ENCODE results near the gene SERPINA10.
"Not testable (repeated sequence)": the region's sequence is repeated elsewhere in the genome, so short reads cannot be mapped to it uniquely, and the experiment has no call there.

Gene SERPINA10

GRCh38 chr14:94284221-94284620 lies 8.8 kb downstream of the SERPINA10 start:
- no peak for DNase-seq (ENCODE audit: low read depth, low spot score)

GRCh38 chr14:94282991-94283723 lies 9.9 kb downstream of the SERPINA10 start:
- no peak for DNase-seq (ENCODE audit: low read depth, low spot score)

GRCh38 chr14:94278731-94279130 lies 14.3 kb downstream of the SERPINA10 start:
- no peak for DNase-seq (ENCODE audit: low read depth, low spot score)

GRCh38 chr14:94276898-94277561 lies 16.0 kb downstream of the SERPINA10 start:
- not testable (repeated sequence) for DNase-seq (ENCODE audit: low read depth, low spot score)

- DNase-seq (ENCODE audit: low read depth, low spot score): no peak
Measured at GRCh38 chr14:94269156-94269555, 23.9 kb downstream of the SERPINA10 start.

- DNase-seq (ENCODE audit: low read depth, low spot score): not testable (repeated sequence)
Measured at GRCh38 chr14:94268582-94268981, 24.5 kb downstream of the SERPINA10 start.

- no peak for DNase-seq (ENCODE audit: low read depth, low spot score)
Measured at GRCh38 chr14:94267352-94267751, 25.7 kb downstream of the SERPINA10 start.

GRCh38 chr14:94264195-94264594 lies 28.9 kb downstream of the SERPINA10 start:
- not testable (repeated sequence) for DNase-seq (ENCODE audit: low read depth, low spot score)

- DNase-seq (ENCODE audit: low read depth, low spot score): no peak
Measured at GRCh38 chr14:94244182-94244581, 48.9 kb downstream of the SERPINA10 start.

GRCh38 chr14:94239406-94239805 lies 53.7 kb downstream of the SERPINA10 start:
- no peak for DNase-seq (ENCODE audit: low read depth, low spot score)

GRCh38 chr14:94237983-94238382 lies 55.1 kb downstream of the SERPINA10 start:
- no peak for DNase-seq (ENCODE audit: low read depth, low spot score)

- DNase-seq (ENCODE audit: low read depth, low spot score): no peak
Measured at GRCh38 chr14:94237046-94237445, 56.0 kb downstream of the SERPINA10 start.

All from ELF-1 (cell line).